ENCODE data around the gene ZP1.
"Not testable (repeated sequence)": the region's sequence is repeated elsewhere in the genome, so short reads cannot be mapped to it uniquely, and the experiment has no call there.

The ZP1 gene

GRCh38 chr11:60905551-60906113 lies 38.3 kb downstream of the ZP1 start:
- H3K36me3 ChIP-seq (replicated peaks) = peaks cover 20% of the 10 kb centered on the region
- no peak for TF ChIP-seq CTCF (IDR thresholded peaks at IDR 0.05; ENCODE audit: low read depth, low read length, missing control alignments)
- in situ Hi-C loops (cut with HindIII; ENCODE audit: low pct_ligation_motif_present, low sequenced_read_pairs) = loop anchor here (10.0 kb wide), 1 partner anchor 131 kb away; no protein-coding TSS in a partner anchor
- H3K4me3 ChIP-seq (ENCODE audit: low read depth, low read length) = peak overlapping the region; percentile 83
- H3K27ac ChIP-seq = peak overlapping the region; percentile 83
- H3K27me3 ChIP-seq (replicated peaks) = no peaks in the 10 kb centered on the region
- no peak for DNase-seq

- Histone ChIP-seq H3K4me3 (ENCODE audit: low read depth, low read length) (peak within 1 kb of the TSS; percentile 83), H3K36me3 (replicated peaks) (peaks cover 14% of the 10 kb centered on the region), H3K27ac (peak within 1 kb of the TSS; percentile 83), H3K27me3 (replicated peaks) (no peaks in the 10 kb centered on the region)
- no peak for TF ChIP-seq CTCF (IDR thresholded peaks at IDR 0.05; ENCODE audit: low read depth, low read length, missing control alignments)
- in situ Hi-C loops (cut with HindIII; ENCODE audit: low pct_ligation_motif_present, low sequenced_read_pairs) = loop anchor here (10.0 kb wide), 1 partner anchor 132 kb away; no protein-coding TSS in a partner anchor
- DNase-seq = peak; percentile 95
Observed at GRCh38 chr11:60906132-60906972, 39.0 kb downstream of the ZP1 start, which contains the start of gene PRPF19. PRPF19 (minus strand) TSS chr11:60906585; CDS start chr11:60906382, 203 bp downstream.

- TF ChIP-seq CTCF (IDR thresholded peaks at IDR 0.05; ENCODE audit: low read depth, low read length, missing control alignments) = no peak
- in situ Hi-C loops (cut with HindIII; ENCODE audit: low pct_ligation_motif_present, low sequenced_read_pairs) = loop anchor here (10.0 kb wide), 1 partner anchor 134 kb away; no protein-coding TSS in a partner anchor
- H3K4me3 ChIP-seq (ENCODE audit: low read depth, low read length) = no peak overlapping the region
- H3K27me3 ChIP-seq (replicated peaks) = no peaks in the 10 kb centered on the region
- H3K27ac ChIP-seq = no peak overlapping the region
- no peaks in the 10 kb centered on the region for H3K36me3 ChIP-seq (replicated peaks)
- DNase-seq = no peak
Observed at GRCh38 chr11:60908803-60909202, 41.5 kb downstream of the ZP1 start.

- not testable (repeated sequence) for H3K27ac ChIP-seq; H3K4me3 ChIP-seq (ENCODE audit: low read depth, low read length); H3K27me3 ChIP-seq (replicated peaks); H3K36me3 ChIP-seq (replicated peaks); DNase-seq
- in situ Hi-C loops (cut with HindIII; ENCODE audit: low pct_ligation_motif_present, low sequenced_read_pairs) = loop anchor here (10.0 kb wide), 1 partner anchor 135 kb away; no protein-coding TSS in a partner anchor
Observed at GRCh38 chr11:60909680-60910280, 42.4 kb downstream of the ZP1 start.

- TF ChIP-seq CTCF (IDR thresholded peaks at IDR 0.05; ENCODE audit: low read depth, low read length, missing control alignments) = no peak
- Histone ChIP-seq H3K36me3 (replicated peaks) (no peaks in the 10 kb centered on the region), H3K27me3 (replicated peaks) (no peaks in the 10 kb centered on the region), H3K27ac (no peak overlapping the region), H3K4me3 (ENCODE audit: low read depth, low read length) (no peak overlapping the region)
- in situ Hi-C loops (cut with HindIII; ENCODE audit: low pct_ligation_motif_present, low sequenced_read_pairs) = no loop called here
- DNase-seq = no peak
Observed at GRCh38 chr11:60910281-60910687, 42.9 kb downstream of the ZP1 start.
